KMS-11 (cell line): ENCODE results near the gene ZFR.

Experiments used
- H2AFZ ChIP-seq: fragments of 200-600 bp; sonication (generic); 2 replicates; pipeline ENCODE4 v1.6.1; 2016; ENCODE audit warnings: antibody characterized with exemption, mixed run types, low read depth
- H3K27ac ChIP-seq: fragments of 200-600 bp; sonication (generic); 2 replicates; pipeline ENCODE4 v1.6.1; 2016; ENCODE audit warnings: mild to moderate bottlenecking, mixed run types
- H3K27me3 ChIP-seq: fragments of 200-600 bp; sonication (generic); 2 replicates; pipeline ENCODE4 v1.6.1; 2017; ENCODE audit warnings: mild to moderate bottlenecking, low read depth, mixed run types, moderate library complexity; ENCODE audit not compliant: insufficient read depth
- H3K36me3 ChIP-seq: fragments of 200-600 bp; sonication (generic); 2 replicates; pipeline ENCODE4 v1.6.1; 2017; ENCODE audit warnings: mild to moderate bottlenecking, mixed run types; ENCODE audit not compliant: insufficient read depth
- H3K4me1 ChIP-seq: fragments of 200-600 bp; sonication (generic); 2 replicates; pipeline ENCODE4 v1.6.1; 2016; ENCODE audit warnings: mild to moderate bottlenecking, low read depth, mixed run types; ENCODE audit not compliant: poor library complexity, severe bottlenecking
- H3K4me2 ChIP-seq: fragments of 200-600 bp; sonication (generic); 2 replicates; pipeline ENCODE4 v1.7.0; 2016; ENCODE audit warnings: mild to moderate bottlenecking, mixed run types
- H3K4me3 ChIP-seq: fragments of 200-600 bp; sonication (generic); IDR thresholded peaks from 2 replicates; pipeline ENCODE4 v1.6.1; 2017; ENCODE audit warnings: low read depth, low read length, mixed read lengths; ENCODE audit not compliant: insufficient read depth
- H3K79me2 ChIP-seq: fragments of 200-600 bp; sonication (generic); 2 replicates; pipeline ENCODE4 v1.6.1; 2016; ENCODE audit warnings: low read depth, mixed run types; ENCODE audit not compliant: insufficient read depth
- H3K9ac ChIP-seq: fragments of 200-600 bp; sonication (generic); 2 replicates; pipeline ENCODE4 v1.6.1; 2016; ENCODE audit warnings: mild to moderate bottlenecking, mixed run types
- H4K20me1 ChIP-seq: fragments of 200-600 bp; sonication (generic); 2 replicates; pipeline ENCODE4 v1.6.1; 2016; ENCODE audit warnings: mild to moderate bottlenecking, mixed run types; ENCODE audit not compliant: insufficient read depth
- TF ChIP-seq, protein P1 (sequence below): fragments of 200-600 bp; sonication (generic); conservative IDR thresholded peaks from 2 replicates; pipeline ENCODE4 v1.6.1; 2017; ENCODE audit warnings: low read depth, mild to moderate bottlenecking, antibody characterized with exemption, low read length, moderate library complexity, mixed read lengths

ZFR gene

DNA sequence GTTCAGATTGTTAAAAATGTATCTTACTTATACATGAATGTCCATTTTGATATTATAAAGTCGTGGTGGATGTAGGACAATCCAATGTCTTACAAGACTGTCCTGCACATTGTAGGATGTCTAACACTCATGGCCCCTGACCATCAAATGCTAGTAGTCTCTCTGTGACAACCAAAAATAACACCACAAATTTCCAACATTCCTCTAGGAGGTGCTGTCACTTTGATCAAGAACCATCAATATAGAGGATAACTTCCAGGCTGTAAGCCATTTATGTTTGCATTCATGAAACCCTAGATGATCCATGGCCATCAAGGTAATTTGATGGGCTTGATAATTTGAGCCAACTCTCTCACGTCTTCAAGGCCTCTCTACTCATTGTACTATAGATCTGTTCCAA, 20.5 kb upstream of the ZFR start:
- Histone ChIP-seq H3K27ac (no peak overlapping the region), H3K4me3 (no peak overlapping the region), H3K4me1 (no peaks in the 10 kb centered on the region), H4K20me1 (no peaks in the 10 kb centered on the region), H3K36me3 (no peaks in the 10 kb centered on the region), H3K4me2 (no peak overlapping the region), H3K9ac (no peak overlapping the region), H3K27me3 (no peaks in the 10 kb centered on the region), H3K79me2 (no peaks in the 10 kb centered on the region), H2AFZ (no peak overlapping the region)
- TF ChIP-seq, protein P1, sequence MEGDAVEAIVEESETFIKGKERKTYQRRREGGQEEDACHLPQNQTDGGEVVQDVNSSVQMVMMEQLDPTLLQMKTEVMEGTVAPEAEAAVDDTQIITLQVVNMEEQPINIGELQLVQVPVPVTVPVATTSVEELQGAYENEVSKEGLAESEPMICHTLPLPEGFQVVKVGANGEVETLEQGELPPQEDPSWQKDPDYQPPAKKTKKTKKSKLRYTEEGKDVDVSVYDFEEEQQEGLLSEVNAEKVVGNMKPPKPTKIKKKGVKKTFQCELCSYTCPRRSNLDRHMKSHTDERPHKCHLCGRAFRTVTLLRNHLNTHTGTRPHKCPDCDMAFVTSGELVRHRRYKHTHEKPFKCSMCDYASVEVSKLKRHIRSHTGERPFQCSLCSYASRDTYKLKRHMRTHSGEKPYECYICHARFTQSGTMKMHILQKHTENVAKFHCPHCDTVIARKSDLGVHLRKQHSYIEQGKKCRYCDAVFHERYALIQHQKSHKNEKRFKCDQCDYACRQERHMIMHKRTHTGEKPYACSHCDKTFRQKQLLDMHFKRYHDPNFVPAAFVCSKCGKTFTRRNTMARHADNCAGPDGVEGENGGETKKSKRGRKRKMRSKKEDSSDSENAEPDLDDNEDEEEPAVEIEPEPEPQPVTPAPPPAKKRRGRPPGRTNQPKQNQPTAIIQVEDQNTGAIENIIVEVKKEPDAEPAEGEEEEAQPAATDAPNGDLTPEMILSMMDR, result no peak

DNA sequence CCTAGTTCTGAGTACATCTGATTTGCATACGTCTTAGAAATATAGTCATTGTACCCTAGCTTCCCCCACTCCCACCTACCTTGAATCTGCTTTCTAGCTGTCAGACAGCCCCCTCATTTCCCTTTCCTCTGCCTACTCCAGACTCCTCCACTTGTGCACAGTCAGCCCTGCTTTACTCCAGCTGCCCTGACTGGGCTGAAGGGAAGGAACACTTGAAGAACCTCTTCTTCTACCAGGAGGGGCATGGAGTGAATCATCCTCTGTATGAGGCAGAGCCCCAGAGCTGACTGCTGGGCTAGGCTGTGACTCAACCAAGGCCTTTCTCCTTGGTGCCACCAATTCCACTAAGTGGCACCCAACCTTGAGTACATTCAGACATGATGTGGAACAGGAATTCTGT, 18.1 kb upstream of the ZFR start:
- no peak overlapping the region for H3K9ac ChIP-seq
- no peaks in the 10 kb centered on the region for H3K36me3 ChIP-seq
- TF ChIP-seq, protein P1, result no peak
- no peak overlapping the region for H2AFZ ChIP-seq
- H3K79me2 ChIP-seq, result no peaks in the 10 kb centered on the region
- H3K27ac ChIP-seq, result no peak overlapping the region
- H3K4me2 ChIP-seq, result no peak overlapping the region
- no peaks in the 10 kb centered on the region for H3K27me3 ChIP-seq
- no peak overlapping the region for H3K4me3 ChIP-seq
- H3K4me1 ChIP-seq, result no peaks in the 10 kb centered on the region
- no peaks in the 10 kb centered on the region for H4K20me1 ChIP-seq

DNA sequence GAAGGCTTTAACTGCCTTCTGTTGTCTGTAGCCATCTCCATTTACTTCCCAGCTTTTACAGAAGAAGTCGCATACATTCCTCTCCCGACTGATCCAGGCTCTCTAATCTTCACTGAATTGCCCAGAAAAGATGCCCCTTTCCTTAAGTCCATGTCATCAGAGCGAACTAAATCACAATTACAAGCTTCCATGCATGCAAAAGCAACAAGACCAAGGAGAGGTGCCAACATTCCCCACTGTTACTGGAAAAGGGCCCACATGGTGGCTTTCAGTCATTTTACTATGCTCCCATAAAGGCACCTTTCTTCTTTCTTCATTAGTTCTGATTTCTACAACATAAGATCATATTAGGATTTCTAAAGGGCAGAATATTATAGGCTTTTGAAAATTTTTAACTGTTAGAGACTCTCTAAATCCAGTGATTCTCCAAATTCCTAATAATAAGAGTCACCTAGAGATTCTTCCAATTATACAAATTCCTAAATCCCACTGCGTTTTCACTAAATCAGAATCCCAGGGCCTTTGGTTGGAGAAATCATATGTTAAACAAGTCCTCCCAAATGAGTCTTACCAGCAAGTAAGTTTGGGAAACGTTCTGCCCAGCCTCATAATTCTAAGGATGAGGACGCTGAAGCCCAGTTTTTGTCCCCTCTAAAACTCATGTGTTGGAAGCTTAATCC, 17.0 kb upstream of the ZFR start:
- no peaks in the 10 kb centered on the region for H3K4me1 ChIP-seq

DNA sequence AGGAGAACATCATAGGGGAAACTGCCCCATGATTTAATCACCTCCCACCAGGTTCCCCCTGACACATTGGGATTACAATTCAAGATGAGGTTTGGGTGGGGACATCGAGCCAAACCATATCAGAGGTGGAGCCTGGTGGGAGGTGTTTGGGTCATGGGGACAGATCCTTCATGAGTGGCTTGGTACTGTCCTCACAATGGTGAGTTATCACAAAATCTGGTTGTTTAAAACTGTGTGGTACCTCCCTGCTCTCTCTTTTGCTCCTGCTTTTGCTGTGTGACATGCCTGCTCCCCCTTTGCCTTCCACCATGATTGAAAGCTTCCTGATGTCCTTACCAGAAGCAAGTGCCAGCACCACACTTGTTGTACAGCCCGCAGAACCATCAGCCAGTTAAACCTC, 16.2 kb upstream of the ZFR start:
- no peak overlapping the region for H2AFZ ChIP-seq
- H3K27me3 ChIP-seq, result no peaks in the 10 kb centered on the region
- H4K20me1 ChIP-seq, result no peaks in the 10 kb centered on the region
- H3K4me3 ChIP-seq, result no peak overlapping the region
- no peak overlapping the region for H3K4me2 ChIP-seq
- no peaks in the 10 kb centered on the region for H3K79me2 ChIP-seq
- no peaks in the 10 kb centered on the region for H3K36me3 ChIP-seq
- TF ChIP-seq, protein P1, result no peak
- no peak overlapping the region for H3K9ac ChIP-seq
- H3K27ac ChIP-seq, result no peak overlapping the region
- no peaks in the 10 kb centered on the region for H3K4me1 ChIP-seq

More for the DNA sequence above, 17.0 kb upstream of the ZFR start:
- TF ChIP-seq, protein P1, result no peak
- no peak overlapping the region for H3K4me2 ChIP-seq
- no peak overlapping the region for H3K27ac ChIP-seq
- no peak overlapping the region for H2AFZ ChIP-seq
- no peaks in the 10 kb centered on the region for H3K27me3 ChIP-seq
- H3K9ac ChIP-seq, result no peak overlapping the region
- no peaks in the 10 kb centered on the region for H3K36me3 ChIP-seq
- H3K4me3 ChIP-seq, result no peak overlapping the region
- H3K79me2 ChIP-seq, result no peaks in the 10 kb centered on the region
- H4K20me1 ChIP-seq, result no peaks in the 10 kb centered on the region
